Thymus (tissue), 11 donors: ENCODE results near the gene TMEM132C. TPM values are rescaled to one million over a fixed set of nuclear protein-coding genes. Genes with fewer than 3 reads are reported as not detected.

Experiments used
- DNase-seq, 9 donors: peaks; one replicate each; pipeline ENCODE4 v3.0.0-alpha.2; 2013; ENCODE audit warnings: low spot score in 9 of 9, low read depth in 6 of 9, missing footprints in 1 of 9
- H3K27ac ChIP-seq, 2 donors: one replicate each; pipeline ENCODE4 v1.5.1; 2013; ENCODE audit warnings: control low read depth in 1 of 2, low read depth in 1 of 2, low read length in 1 of 2, mild to moderate bottlenecking in 1 of 2, moderate library complexity in 1 of 2
- H3K27me3 ChIP-seq, 2 donors: one replicate each; pipeline ENCODE4 v1.5.1; 2013; ENCODE audit warnings: low read length in 1 of 2; ENCODE audit not compliant: control insufficient read depth in 2 of 2, insufficient read depth in 1 of 2
- H3K36me3 ChIP-seq, 2 donors: one replicate each; pipeline ENCODE4 v1.5.1; 2013; ENCODE audit warnings: low read length in 1 of 2, mild to moderate bottlenecking in 1 of 2, moderate library complexity in 1 of 2; ENCODE audit not compliant: control insufficient read depth in 2 of 2, insufficient read depth in 2 of 2
- H3K4me1 ChIP-seq, 2 donors: one replicate each; pipeline ENCODE4 v1.5.1; 2013; ENCODE audit warnings: low read length in 2 of 2; ENCODE audit not compliant: control insufficient read depth in 2 of 2, insufficient read depth in 2 of 2
- H3K4me3 ChIP-seq, 2 donors: one replicate each; pipeline ENCODE4 v1.5.1; 2013; ENCODE audit warnings: low read length in 2 of 2, control low read depth in 1 of 2, mild to moderate bottlenecking in 1 of 2
- H3K9me3 ChIP-seq, 2 donors: one replicate each; pipeline ENCODE4 v1.5.1; 2013; ENCODE audit warnings: low read length in 1 of 2, mild to moderate bottlenecking in 1 of 2; ENCODE audit not compliant: control insufficient read depth in 2 of 2, insufficient read depth in 1 of 2
- WGBS: extraction: QIAGEN DNeasy Blood & Tissue Kit; methylation state at CpG from one replicate; pipeline ENCODE4 v1.1.7; 2013; 5-methylcytosine and 5-hydroxymethylcytosine counted together
- polyA plus RNA-seq: library from polyadenylated mRNA; stranded (reverse); fragments of 200-250 nt; gene quantifications from one replicate; pipeline ENCODE4 v1.2.3, GENCODE V29; 2013
- total RNA-seq: library from RNA; stranded (reverse); fragments of 120-200 nt; gene quantifications from one replicate; pipeline ENCODE4 v1.2.4, GENCODE V29; 2013
- donor health status: healthy.

TMEM132C gene
- total and polyA plus RNA-seq, 2 donors, result 0.24 to 0.34 TPM

DNA sequence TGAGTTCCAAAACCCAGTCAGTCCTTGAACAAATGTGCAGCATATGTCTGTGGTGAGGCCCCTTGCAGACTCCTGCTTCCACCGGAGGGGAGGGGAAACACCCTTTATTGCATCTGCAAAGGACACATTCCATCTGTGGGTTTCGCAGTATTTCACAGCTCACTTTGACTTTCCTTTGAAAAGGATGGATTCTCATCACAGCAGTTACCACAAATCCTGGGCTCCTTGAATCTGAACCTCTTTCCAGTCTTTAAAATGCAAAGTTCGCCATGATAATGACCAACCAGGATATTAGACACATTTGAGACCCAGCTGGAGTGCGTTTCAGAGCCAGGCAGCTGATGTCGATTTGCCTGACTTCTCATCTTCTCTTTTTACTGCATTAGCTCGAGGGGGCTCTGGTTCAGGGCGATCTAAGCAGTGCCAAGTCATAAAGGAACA is 314.4 kb downstream of the TMEM132C start:
- H3K27me3 ChIP-seq, result no peaks in the 10 kb centered on the region
- 82% methylated on average over 7 of the region's 7 CpGs for WGBS
- H3K4me1 ChIP-seq, result no peaks in the 10 kb centered on the region
- H3K9me3 ChIP-seq, result peaks cover 0 to 4% of the 10 kb centered on the region in 2 donors
- H3K27ac ChIP-seq, result no peak overlapping the region
- H3K36me3 ChIP-seq, result no peaks in the 10 kb centered on the region
- H3K4me3 ChIP-seq, result no peak overlapping the region
- no peak for DNase-seq

DNA sequence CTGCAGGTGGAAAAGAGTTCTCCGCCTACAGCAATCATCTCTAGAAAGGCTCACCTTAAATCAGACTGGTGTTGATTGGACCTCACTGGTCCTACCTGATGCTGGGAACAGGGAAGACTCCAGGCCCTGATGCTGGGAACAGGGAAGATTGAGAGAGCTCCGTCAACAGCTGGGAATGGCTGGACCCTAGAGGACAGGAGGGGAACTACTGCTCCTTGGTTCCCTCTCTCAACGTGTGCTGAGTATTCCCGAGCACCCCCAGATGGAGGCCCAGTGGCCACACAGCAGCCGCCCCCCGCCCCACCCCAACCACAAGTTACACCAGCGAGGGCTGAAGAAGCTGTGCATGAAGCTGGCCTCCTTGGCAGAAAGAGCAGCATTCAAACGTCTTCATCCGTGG is 316.5 kb downstream of the TMEM132C start:
- no peaks in the 10 kb centered on the region for H3K36me3 ChIP-seq
- no peak overlapping the region for H3K4me3 ChIP-seq
- no peak overlapping the region for H3K27ac ChIP-seq
- no peak for DNase-seq
- WGBS, result 59% methylated on average over 9 of the region's 9 CpGs
- no peaks in the 10 kb centered on the region for H3K27me3 ChIP-seq
- no peaks in the 10 kb centered on the region for H3K4me1 ChIP-seq
- no peaks in the 10 kb centered on the region for H3K9me3 ChIP-seq

DNA sequence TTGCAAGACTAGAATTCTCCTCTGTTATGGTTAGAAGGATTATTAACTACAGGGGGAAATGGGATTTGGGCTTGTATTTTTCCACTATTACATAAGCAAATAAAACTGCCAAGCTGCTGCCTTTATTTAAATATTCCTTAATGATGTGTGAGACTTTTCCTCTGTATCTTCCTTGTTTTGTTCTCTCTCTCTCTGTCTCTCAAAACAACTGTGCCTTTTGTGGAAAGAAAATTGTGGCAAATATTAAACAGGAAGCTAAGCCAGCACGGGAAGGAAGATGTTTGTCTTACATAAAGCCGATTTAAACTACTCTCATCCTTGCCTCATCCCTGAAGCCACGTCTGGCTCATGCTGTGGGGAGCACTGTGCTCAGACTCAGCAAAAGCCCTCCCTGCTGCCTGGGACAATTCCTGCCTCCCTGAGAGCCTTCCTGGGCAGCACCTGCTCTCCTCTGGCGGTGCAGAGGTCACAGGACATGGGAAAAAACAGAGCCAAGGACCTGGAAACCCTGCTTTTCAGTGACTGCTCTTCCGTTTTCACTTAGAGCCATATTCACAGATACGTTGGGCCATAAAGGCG is 319.6 kb downstream of the TMEM132C start:
- Histone ChIP-seq H3K27me3 (no peaks in the 10 kb centered on the region), H3K27ac (no peak overlapping the region), H3K36me3 (no peaks in the 10 kb centered on the region), H3K4me1 (no peaks in the 10 kb centered on the region), H3K4me3 (no peak overlapping the region), H3K9me3 (no peaks in the 10 kb centered on the region)
- DNase-seq, result no peak
- WGBS, result 53% methylated on average over 7 of the region's 7 CpGs

DNA sequence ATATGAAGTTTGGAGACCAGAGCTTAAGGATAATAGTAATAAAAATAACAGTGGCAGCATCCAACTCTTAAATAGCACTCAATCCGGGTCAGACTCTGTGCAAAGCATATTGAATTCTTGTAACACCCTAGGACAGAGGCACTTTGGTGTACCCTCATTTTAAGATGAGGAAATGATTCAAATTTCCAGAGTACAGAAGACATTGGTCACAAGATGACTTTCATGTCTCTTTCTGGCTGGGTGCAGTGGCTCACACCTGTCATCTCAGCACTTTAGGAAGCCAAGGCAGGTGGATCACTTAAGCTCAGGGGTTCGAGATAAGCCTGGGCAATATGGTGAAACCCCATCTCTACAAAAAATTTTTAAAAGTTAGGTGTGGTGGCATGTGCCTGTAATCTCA is 320.9 kb downstream of the TMEM132C start:
- H3K27ac ChIP-seq, result no peak overlapping the region
- WGBS, result 87% methylated on average over 2 of the region's 2 CpGs
- H3K27me3 ChIP-seq, result no peaks in the 10 kb centered on the region

DNA sequence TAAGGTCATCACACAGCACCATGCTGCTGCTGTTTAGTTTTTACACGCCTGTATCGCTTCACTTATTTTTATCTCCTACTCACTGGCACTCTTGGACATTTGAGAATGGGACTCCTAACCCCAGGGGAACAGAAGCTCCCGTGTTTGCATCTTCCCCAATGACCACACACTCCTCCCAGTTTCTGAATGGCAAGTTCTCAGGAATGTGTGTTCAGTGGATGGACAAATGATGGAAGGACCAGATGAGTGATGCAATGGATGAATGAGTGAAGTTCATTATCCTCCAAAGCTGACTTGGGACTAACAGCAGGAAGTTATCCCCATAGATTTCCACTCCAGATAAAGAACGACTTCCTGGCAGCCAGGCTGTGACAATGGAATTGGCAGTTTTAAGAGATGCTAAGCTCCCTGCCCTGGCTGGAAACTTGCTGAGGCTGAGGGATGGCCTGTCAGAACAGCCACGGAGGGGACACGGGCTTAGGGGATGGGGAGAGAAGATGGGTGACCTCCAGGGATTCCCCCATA is 325.3 kb downstream of the TMEM132C start:
- H3K4me3 ChIP-seq, result no peak overlapping the region
- WGBS, result 48% methylated on average over 6 of the region's 6 CpGs
- no peaks in the 10 kb centered on the region for H3K36me3 ChIP-seq
- H3K4me1 ChIP-seq, result peaks cover 0 to 3% of the 10 kb centered on the region in 2 donors
- no peaks in the 10 kb centered on the region for H3K27me3 ChIP-seq
- no peak overlapping the region for H3K27ac ChIP-seq
- no peak for DNase-seq
- no peaks in the 10 kb centered on the region for H3K9me3 ChIP-seq

More for the DNA sequence above, 320.9 kb downstream of the TMEM132C start:
- no peak for DNase-seq
- Histone ChIP-seq H3K4me3 (no peak overlapping the region), H3K4me1 (no peaks in the 10 kb centered on the region), H3K36me3 (no peaks in the 10 kb centered on the region), H3K9me3 (no peaks in the 10 kb centered on the region)

DNA sequence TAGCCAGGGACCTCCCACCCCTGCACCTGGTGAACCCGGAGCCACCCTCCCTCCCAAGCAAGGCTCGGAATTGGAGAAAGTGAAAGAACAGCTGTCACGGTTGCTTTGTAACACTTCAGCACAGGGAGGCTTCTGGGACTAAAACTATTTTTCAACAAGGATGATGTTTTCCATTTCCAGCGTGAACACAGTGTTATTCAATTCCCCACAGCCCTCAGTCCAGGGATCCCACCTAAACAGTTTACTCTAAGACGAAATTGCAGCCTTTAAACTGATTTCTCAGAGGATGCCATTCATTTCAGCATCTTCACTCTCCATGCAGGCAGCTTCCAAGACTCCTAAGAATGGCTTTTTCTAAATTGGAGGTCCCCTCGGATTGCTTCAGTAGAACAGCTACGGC is 327.6 kb downstream of the TMEM132C start:
- Histone ChIP-seq H3K27me3 (no peaks in the 10 kb centered on the region), H3K4me1 (peaks cover 0 to 3% of the 10 kb centered on the region in 2 donors), H3K36me3 (no peaks in the 10 kb centered on the region), H3K27ac (no peak overlapping the region), H3K9me3 (no peaks in the 10 kb centered on the region), H3K4me3 (no peak overlapping the region)
- no peak for DNase-seq
- WGBS, result 71% methylated on average over 7 of the region's 7 CpGs

DNA sequence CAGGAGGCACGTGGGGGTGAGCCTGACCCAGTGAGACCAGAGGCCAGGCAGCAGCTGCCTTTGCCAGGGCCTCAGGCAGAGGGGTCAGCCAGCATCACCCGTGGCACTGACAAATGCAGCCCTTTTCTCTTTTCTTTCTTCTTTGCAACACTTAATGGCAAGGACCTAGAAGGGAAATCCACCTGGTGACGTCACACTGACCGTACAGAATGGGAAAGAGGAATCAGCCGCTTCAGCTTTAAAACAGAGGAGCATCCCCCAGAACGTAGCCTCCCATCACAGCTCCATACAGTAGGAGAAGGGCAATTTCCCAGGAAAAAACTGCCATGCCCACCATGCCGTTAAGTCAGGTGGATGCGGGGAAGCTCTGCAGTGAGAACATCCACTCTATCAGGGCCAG is 328.6 kb downstream of the TMEM132C start:
- Histone ChIP-seq H3K27ac (no peak overlapping the region), H3K9me3 (no peaks in the 10 kb centered on the region), H3K36me3 (no peaks in the 10 kb centered on the region), H3K4me3 (no peak overlapping the region), H3K4me1 (peaks cover 0 to 3% of the 10 kb centered on the region in 2 donors), H3K27me3 (no peaks in the 10 kb centered on the region)
- DNase-seq, result no peak
- WGBS, result 78% methylated on average over 8 of the region's 8 CpGs

DNA sequence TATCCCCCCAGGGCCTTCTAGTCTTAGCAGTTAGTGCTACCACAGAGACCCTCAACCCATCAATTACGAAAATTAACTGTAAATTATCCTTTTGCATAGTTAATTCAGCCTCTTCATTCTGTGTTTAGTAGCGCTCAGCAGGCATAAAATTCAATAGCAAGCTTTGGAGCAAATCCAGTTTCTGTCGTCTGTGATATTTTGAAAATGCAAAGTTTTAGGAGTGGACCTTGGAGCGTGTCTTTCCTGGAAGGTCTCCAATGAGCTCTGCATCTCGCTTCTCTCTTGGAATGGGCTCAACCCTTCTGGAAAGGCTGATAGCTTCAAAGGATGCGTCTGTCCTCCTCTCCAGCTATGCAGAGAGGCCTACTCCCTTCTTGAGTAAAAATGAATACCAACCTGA is 333.9 kb downstream of the TMEM132C start:
- 89% methylated on average over 6 of the region's 6 CpGs for WGBS
- H3K4me3 ChIP-seq, result no peak overlapping the region
- H3K27ac ChIP-seq, result no peak overlapping the region
- no peaks in the 10 kb centered on the region for H3K9me3 ChIP-seq
- no peaks in the 10 kb centered on the region for H3K27me3 ChIP-seq
- peaks cover 0 to 4% of the 10 kb centered on the region in 2 donors for H3K4me1 ChIP-seq
- no peaks in the 10 kb centered on the region for H3K36me3 ChIP-seq
- no peak for DNase-seq

DNA sequence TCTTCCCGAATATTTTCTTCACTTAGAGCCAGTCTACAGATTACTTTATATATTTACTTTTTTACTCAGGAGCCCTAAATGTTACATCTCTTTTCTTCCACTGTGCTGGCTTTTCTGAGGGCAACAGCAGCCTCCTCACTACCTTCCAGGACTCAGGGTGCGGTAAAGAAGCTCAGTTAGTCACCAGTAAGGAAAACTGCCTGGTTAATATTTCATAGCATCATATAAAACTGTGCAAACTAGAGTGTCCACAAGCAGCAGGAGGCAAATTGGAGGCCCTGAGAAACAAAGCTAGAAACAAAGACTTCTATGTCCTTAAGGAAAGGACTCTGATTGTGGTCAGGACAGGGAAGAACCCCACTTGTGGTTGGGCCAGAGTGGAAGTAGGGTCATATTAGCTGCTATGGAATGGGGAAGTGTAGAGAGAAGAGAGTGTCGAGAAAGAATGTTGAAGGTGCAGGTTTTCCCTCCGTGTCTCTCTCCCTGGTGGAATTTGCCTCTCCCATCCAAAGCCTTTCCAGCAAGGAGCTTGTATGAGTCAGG is 336.7 kb downstream of the TMEM132C start:
- DNase-seq, result no peak
- Histone ChIP-seq H3K4me1 (peaks cover 0 to 11% of the 10 kb centered on the region in 2 donors), H3K27me3 (no peaks in the 10 kb centered on the region), H3K4me3 (no peak overlapping the region), H3K9me3 (no peaks in the 10 kb centered on the region), H3K36me3 (no peaks in the 10 kb centered on the region), H3K27ac (no peak overlapping the region)
- 66% methylated on average over 4 of the region's 4 CpGs for WGBS
